HG02678 (cell line): ENCODE results near the gene LRRN3.

Source experiments
- ATAC-seq: cut with Tn5 transposase; IDR thresholded peaks from one replicate; pipeline ENCODE4 v1.9.1; 2021; ENCODE audit warnings: mild to moderate bottlenecking, moderate library complexity; ENCODE audit not compliant: unreplicated experiment

Gene LRRN3

DNA sequence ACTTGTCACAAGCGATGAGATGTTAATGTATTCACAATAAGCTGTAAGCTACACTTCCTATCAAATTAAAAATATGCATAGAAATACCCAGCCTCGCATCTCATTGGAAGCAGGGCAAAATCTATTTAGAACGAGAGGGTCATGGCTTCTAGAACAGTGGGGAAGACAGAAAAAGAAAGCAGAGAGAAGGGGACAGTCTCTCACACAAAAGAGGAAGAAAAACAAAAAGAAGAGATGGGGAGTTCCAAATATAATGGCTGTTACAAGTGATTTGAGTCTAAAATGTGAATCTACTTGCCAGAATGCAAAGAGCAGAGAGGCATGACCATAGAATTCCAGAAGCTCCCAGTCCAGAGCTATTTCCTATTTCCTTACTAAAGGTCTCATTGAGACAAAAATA is 13.8 kb downstream of the LRRN3 start:
- ATAC-seq, result peak; percentile 49

DNA sequence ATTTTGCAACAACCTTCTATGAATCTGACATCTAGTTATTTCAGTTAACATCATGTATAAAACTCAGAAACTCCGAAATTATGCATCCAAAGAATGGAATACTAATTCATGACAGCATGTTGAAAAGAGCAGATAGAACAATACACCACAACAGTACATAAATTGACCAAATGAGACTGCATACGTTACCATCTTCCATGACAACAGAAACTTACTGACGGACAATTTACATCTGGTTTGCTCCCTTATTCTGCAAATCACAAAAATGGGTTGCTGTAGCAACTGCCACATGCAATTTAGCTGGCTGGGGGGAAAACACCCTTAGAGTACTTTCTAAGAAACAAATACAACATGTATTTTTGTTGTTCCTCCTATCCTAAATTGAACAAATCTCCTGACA is 14.3 kb downstream of the LRRN3 start:
- no peak for ATAC-seq

DNA sequence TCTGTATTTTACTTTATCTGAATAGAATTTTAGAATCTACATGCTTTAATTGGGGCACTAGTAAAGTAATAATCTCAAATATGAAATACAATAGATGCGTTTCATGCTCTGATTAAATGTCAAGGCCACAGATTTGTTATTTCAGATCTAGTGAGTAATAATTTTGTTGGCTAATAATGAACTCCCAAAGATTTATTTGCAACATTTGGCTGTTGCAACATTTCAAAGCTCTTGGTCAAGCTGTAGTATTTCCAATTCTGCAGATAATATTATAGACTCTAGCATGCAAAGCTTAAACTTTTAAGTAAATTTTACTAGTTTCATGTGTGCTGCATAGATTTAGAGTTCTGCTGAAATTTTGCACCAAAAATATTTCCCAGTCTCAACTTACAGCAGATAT is 16.7 kb downstream of the LRRN3 start:
- ATAC-seq, result no peak

DNA sequence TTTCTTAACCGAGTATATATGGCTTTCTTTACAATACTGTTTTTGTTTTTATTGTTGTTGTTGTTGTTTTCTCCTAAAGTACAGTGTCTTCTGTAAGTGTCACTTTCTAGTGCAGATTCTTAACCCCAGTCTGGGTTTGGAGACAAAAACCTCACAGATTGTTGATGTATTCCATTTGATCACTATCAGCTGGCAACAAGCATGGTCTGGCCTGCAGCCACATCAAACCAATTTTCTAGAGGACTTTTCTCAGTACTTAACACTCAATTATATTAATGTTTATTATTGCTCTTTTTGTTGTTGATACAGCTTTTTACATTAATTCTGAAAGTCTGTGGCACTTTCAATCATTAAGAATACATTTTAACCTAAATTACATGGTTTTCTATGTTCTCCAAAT is 17.1 kb downstream of the LRRN3 start:
- no peak for ATAC-seq

DNA sequence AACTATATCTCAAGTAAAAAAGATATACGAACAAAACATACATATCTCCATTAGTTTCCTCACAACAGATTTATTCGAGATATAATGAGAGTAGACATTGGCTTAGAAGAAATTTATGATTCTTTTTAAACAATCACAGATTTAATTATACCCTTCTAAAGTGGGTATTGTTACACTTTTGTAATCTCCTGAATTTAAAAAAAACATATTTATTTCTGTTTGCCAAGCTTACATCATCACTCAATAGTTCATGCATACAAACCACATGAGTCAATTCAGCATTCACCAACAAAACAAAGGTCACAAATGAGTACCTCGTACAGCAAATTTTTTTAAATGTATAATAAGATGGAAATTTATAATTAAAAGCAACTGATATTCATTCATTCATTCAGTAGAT is 17.6 kb downstream of the LRRN3 start:
- ATAC-seq, result no peak

DNA sequence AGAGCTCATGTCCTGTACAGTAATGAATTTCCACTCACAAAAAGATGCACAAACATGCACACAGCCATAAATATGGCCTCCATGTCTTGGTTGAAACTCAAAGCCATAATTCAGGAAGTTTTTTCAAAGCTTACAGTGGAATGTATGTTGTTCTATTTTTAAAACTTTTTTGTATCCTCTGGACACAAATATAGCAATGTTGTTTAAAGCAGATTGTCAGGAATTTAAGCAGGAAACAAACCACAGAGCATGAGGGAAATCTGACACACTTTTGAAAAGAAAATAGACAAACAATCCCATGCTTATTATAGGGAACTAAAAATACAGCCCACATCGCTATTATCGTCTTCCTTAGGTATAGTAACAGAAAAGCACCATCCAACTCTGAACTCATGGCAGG is 21.5 kb downstream of the LRRN3 start:
- ATAC-seq, result no peak

DNA sequence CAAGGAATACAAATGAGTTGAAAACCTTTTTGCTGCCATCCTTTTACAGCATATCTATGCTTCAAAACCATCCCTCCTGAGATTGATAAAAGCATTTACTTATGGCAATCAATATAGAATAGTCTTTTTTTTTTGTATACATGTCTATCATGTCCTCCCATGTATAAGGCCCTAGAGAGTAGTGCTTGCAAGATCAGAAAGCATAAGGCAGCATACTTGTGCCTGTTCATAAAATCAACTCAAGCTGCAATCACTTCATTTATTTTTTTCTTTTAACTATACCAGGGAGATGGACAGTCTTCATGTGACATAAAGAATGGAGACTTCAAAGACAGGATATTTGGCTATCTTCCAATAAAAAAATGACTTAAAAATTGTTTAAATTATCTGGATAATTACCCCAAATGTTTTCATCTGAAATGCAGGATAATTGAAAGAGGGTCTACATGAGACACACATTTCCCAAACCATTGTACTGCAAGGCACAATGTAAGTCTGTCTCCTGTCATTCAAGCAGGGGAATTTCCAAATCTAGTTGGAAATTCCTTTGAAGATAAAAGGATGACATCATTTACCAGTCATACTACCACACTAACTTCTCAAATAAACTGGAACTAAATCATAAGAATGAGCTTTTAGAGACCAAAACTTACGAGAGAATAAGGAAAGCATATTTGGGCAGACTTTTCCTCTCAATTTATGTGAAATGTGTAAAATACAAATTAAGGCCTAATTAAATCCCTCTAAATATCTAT is 22.5 kb downstream of the LRRN3 start:
- peak; percentile 76 for ATAC-seq

DNA sequence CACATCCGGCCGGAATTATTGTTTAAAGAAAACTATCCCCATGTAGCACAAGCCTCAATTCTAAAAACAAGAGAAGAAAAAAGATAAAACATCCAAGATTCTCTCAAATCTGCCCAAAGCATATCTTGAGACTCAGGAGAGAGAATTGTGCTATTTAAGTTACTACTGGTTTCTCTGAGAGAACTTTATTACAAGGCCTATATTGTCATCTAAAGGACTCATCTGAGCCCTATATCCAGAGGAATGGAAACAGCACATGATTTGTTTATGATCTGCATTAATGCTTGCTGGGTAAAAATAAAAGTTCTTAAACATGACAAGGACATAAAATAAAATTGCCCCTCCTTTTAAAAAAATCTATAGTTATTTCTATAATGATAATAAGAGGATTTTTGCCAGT is 25.0 kb downstream of the LRRN3 start:
- no peak for ATAC-seq

DNA sequence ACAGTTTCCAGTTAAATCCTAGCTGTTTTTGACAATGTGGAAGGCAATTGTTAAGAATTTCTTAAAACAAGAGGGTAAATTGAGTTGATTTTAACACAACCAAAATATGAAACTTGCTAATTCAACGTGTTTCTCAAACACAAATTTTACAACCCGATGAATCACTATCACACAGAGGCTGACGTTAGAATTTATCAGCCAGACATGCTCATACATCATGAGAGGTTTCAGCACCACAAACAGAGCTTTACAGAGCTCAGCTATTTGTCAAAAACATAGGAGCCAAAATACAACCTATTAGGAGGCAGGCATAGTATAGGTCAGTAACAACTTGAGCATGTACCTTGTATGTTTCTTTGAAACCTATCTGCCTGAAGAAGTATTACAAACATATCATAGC is 36.1 kb downstream of the LRRN3 start:
- ATAC-seq, result no peak

DNA sequence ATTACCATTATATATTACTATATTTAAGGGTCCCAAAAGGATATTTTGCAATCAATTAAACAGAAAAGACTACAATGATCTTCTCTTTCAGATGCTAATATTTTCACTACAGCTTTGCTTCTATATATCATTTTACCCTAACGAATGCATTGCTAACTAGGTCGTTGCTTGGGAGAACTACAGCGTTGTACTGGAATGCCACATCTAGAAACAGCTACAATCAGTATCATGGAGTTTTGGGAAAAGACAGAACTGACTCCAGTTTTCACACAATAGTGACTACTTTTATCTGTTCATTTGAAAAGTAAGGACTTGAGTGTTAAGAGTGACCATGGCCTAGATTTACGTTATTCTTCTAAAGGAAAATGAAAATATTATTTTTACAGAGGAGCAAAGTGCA is 38.5 kb downstream of the LRRN3 start:
- ATAC-seq, result no peak

DNA sequence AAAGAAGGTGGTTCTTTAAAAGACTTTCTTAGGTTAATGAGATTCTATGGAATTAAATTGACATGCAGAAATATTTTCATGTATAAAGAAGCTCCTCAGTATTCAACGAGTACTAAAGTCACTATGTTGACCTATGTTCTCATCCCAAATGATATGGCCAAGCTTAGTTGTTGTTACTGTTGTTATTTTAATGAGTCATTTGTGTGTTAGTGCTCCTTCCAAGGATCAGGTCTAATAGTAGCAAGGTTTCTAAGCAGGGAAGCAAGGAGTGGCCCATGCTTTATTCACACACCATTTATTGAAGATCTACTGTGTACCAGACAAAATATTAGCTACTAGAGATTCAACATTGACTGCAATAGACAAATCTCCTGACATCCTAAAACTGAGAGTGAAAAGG is 41.9 kb downstream of the LRRN3 start:
- ATAC-seq, result no peak

DNA sequence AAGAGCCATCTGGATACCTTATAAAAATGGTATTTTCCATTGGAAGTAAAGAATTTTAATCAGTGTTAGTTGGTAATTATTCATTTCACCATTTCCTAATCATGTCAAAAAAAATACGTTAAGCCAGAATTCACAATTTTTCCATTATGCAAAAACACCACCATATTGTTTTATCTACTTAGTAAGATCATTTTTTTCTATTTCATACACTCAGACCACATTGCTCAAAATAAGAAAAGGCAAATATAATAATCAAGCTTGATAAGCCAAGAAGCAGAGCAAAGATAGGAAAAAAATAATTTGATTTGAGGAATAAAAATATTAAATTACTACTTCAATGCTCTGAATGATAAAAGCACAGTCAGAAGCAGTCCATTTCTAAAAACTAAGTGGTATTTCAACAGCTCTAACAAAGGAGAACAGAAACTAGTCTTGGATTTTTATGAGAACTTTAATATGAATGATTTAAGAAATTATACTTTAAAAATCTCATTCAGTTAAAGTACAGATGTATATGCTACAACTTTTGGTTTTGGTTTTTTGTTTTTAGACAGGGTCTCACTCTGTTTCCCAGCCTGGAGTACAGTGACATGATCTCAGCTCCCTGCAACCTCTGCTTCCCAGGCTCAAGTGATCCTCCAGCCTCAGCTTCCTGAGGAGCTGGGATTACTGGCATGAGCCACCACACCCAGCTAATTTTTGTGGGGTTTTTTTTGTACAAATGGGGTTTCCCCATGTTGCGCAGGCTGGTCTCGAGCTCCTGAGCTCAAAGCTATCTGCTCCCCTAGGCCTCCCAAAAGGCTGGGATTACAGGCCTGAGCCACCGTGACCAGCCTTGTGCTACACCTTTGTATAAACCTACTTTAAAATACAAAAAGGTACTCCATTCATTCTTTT is 46.6 kb downstream of the LRRN3 start:
- peak; percentile 63 for ATAC-seq

DNA sequence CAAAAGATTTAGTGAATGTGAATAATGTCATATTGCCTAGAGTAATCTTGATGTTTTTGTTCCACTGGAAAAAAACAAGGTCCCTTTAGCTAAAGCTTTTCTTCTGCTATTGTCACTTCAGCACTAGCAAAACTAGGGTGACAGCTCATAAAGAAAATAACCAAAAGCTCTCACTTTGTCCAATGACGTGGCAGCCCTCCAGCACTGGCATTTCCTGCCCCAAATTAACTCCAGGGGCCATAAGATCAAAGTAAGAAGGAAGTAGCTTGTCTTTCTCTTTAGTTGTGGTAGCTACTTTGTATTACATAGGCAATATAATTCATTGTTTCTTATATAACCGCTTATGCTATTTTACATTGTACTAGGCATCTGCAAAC is 47.3 kb downstream of the LRRN3 start:
- ATAC-seq, result peak; percentile 97

DNA sequence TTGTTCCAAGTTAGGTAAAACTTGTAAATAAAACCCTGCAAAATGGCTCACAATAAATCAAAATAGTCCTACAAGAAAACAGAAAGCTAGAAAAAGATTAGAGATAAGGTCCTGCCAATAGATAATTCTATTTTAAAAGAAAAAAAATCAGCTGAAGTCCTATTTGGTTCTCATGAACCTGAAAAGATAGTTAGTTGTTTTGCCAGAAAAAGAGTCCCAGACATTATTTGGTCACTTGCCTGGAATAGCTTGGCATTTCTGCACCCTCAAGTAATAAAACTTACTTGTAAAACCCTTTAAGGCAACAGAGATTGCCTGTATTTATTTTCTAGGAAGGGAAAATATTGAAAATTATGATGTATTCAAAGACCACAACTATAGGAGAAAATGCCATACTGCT is 47.7 kb downstream of the LRRN3 start:
- no peak for ATAC-seq

DNA sequence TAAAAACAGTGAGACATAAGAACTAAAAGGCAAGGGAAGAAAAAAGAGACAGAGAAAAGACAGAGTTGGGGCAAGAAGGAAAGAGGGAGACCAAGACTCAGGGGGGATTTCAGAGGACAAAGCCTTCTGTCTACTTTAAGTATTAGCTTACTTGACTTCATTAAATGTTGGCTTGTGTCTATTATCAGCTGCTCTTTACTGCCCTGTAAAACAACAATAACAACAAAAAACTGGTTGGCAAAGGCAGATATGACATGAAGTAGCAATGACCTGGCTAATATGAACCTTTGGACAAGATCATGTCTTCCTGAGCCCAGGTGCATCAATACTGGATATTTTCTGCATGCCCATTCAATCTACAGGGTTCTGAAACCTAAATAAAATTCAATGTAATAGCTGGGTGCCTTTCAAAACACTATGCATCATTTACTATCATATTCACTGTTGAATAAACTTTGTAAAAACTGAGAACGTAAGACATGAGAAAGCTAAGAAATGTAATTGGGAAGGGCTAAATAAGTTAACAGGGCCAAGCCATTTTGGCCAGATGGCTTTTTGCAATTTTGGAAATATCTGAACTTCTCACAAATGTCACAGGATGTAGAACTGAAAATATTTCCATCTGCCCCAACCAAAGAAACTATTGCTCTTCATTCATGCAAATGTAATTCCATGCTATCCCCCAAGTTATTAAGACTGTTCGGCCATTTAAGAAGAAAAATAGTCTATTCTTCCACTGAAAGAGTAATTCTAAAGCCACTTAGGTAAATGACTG is 49.4 kb downstream of the LRRN3 start:
- no peak for ATAC-seq

DNA sequence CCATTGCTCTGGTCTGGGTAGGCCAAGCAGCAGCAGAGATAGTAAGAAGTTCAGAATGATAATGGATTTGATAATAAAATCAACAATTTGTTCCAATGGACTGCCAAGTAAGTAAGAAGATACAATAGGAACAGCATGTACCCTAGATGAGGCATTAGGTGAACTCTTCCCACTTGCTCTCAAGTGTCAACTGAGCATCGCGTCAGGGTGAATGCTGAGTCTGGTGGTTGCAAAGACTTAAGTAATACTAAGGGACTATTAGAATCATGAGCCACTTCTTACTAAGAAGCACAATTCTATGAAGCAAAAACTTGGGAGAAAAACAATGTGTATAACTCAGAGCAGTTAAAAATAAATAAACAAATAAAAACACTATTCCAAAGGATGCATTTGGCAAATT is 54.5 kb downstream of the LRRN3 start:
- no peak for ATAC-seq

DNA sequence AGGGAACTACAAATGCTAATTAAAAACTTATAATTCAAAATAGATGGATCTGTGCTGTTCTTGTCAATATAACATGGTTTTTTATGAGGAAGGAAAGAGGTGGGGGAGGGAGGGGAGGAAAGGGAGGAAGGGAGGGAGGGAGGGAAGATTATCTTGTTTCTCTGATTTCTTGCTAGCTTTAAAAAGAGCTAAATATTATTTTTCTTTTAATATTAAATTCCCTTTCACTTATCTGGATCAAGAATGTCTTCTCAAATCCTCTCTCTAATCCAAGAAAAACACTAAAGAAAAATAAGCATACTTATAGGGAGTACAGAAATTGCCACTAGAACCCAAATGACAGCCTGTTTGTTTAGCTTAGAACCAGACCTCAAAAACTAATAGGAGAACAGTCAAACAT is 55.2 kb downstream of the LRRN3 start:
- ATAC-seq, result no peak

DNA sequence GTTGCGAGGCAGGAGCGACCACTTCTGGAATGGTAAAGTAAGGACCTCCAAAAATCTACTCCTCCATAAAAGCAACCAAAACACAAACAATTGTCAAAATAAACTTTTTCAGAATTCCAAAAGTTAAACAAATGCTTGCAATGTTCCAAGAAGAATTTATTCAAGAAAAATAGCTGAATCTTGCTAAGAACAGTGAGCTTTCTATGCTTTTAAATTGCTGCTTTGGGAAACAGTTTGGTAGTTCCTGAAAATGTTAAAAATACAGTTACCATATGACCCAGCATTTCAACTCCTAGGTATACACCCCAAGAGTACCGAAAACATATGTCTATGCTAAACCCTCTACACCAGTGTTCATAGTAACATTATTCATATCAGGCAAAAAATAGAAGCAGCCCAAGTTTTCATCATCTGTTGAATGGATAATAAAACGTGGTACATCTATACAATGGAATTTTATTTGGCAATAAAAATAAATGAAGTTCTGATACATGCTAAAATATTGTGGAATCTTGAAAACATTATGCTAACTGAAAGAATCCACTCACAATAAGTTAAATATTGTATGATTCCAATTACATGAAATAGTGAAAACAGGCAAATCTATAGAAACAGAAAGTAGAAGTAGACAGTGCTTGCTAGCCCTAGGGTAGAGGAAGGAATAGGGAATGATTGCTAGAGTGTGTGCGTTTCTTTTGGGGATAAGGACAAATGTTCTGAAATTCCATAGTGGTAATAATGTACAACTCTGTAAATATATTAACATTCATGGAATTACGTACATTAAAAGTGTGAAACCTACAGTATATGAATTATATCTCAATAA is 57.0 kb downstream of the LRRN3 start:
- no peak for ATAC-seq

DNA sequence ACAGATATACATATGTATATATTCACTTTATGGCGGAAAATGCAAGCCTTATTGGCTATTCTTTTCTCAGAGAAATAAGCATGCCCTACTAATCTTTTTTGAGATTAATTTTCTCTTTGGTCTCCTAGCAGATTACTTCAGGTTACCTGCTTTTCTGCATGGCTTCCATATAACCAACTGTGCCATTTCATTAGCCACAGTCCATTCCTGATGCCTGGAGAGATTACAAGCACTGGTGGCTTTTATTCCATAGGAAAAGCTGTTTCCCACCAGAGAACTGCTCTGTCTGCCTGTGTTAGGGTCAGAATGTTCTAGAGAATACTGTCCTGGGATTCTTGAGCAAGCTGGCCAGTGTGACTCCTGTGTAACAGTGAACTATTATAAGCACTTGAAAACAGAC is 59.8 kb downstream of the LRRN3 start:
- ATAC-seq, result no peak

DNA sequence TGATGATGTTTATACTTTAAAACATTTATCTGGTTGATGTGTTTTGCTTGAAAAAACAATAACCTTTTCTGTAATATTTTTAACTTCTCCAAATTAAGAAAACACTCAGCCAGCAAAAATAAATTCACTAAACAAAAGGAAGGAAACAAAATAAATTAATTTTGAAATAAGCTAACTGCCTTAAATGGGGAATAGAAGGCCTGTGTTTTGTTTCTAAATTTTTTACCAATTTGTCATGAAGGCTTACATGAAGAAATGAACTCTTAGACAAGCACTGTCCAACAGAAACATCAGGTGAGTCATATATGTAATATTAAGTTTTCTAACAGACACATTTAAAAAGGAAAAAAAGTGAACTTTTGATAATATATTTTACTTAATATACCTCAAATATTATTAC is 68.5 kb downstream of the LRRN3 start:
- ATAC-seq, result no peak

DNA sequence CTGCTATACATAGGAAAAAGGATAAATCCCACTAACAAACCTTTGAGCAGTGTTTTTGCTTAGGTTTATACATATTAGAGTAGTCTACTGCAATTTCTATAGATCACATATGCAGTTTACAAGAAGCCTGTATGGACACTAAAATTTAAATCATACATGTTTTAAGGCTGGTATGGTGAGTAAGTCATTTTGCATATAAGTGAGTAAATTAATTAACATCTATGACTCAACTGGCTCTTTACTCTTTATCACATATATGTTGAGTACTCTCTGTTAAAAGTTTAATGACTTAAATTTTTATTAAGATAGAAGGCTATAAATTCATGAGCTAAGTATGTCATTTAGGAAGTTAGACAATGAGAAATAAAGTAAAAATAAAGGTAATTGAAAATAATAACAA is 69.4 kb downstream of the LRRN3 start:
- no peak for ATAC-seq
